Nephron (organoid): ENCODE results near the gene PKP4.

ENCODE experiments used
- H3K27ac Mint-ChIP-seq, 3 experiments: 2 replicates each; pipeline ENCODE4 v1.8.0; 2020; ENCODE audit warnings: mixed read lengths in 3 of 3, mild to moderate bottlenecking in 2 of 3, moderate library complexity in 1 of 3
- H3K27me3 Mint-ChIP-seq: 2 replicates; pipeline ENCODE4 v1.8.0; 2021; ENCODE audit warnings: low read depth, mild to moderate bottlenecking, moderate library complexity, mixed read lengths
- H3K36me3 Mint-ChIP-seq: 2 replicates; pipeline ENCODE4 v1.8.0; 2020; ENCODE audit warnings: low read depth, mixed read lengths
- H3K4me1 Mint-ChIP-seq: 2 replicates; pipeline ENCODE4 v1.8.0; 2020; ENCODE audit warnings: mixed read lengths
- H3K4me3 Mint-ChIP-seq, 3 experiments: 2 replicates each; pipeline ENCODE4 v1.8.0; 2020; ENCODE audit warnings: mild to moderate bottlenecking in 3 of 3, mixed read lengths in 3 of 3, moderate library complexity in 2 of 3
- H3K9me3 Mint-ChIP-seq: 2 replicates; pipeline ENCODE4 v1.8.0; 2020; ENCODE audit warnings: mixed read lengths
- CTCF ChIP-seq, 3 experiments: fragments of 200-600 bp; sonication (generic); IDR thresholded peaks; one replicate each; pipeline ENCODE4 v1.5.0; 2021; ENCODE audit warnings: antibody characterized with exemption in 3 of 3; ENCODE audit not compliant: unreplicated experiment in 3 of 3

Gene PKP4

GRCh38 chr2:158477202-158477601, 20.4 kb downstream of the PKP4 start:
- Mint-ChIP-seq H3K36me3 (peaks cover 18% of the 10 kb centered on the region), H3K9me3 (no peaks in the 10 kb centered on the region), H3K27me3 (no peaks in the 10 kb centered on the region), H3K4me3 (no peak overlapping the region), H3K4me1 (peaks cover 26% of the 10 kb centered on the region), H3K27ac (no peak overlapping the region)
- no peak for TF ChIP-seq CTCF (IDR thresholded peaks at IDR 0.05; ENCODE audit: unreplicated experiment in 3 of 3)

- H3K27ac Mint-ChIP-seq, result peak overlapping the region in 1 of 3 experiments; percentile 11
- H3K4me3 Mint-ChIP-seq, result no peak overlapping the region
- no peak for TF ChIP-seq CTCF (IDR thresholded peaks at IDR 0.05; ENCODE audit: unreplicated experiment in 3 of 3)
- H3K27me3 Mint-ChIP-seq, result no peaks in the 10 kb centered on the region
- H3K4me1 Mint-ChIP-seq, result peaks cover 28% of the 10 kb centered on the region
- H3K36me3 Mint-ChIP-seq, result peaks cover 13% of the 10 kb centered on the region
- H3K9me3 Mint-ChIP-seq, result no peaks in the 10 kb centered on the region
Observed at GRCh38 chr2:158478237-158478636, 21.5 kb downstream of the PKP4 start.

GRCh38 chr2:158478816-158479215, 22.1 kb downstream of the PKP4 start:
- Mint-ChIP-seq H3K27ac (peak overlapping the region in 1 of 3 experiments; percentile 11), H3K9me3 (no peaks in the 10 kb centered on the region), H3K36me3 (peaks cover 12% of the 10 kb centered on the region), H3K4me3 (no peak overlapping the region), H3K4me1 (peaks cover 28% of the 10 kb centered on the region), H3K27me3 (no peaks in the 10 kb centered on the region)
- no peak for TF ChIP-seq CTCF (IDR thresholded peaks at IDR 0.05; ENCODE audit: unreplicated experiment in 3 of 3)

GRCh38 chr2:158481116-158481515, 24.4 kb downstream of the PKP4 start:
- no peaks in the 10 kb centered on the region for H3K27me3 Mint-ChIP-seq
- no peaks in the 10 kb centered on the region for H3K9me3 Mint-ChIP-seq
- peaks cover 11% of the 10 kb centered on the region for H3K36me3 Mint-ChIP-seq
- H3K27ac Mint-ChIP-seq, result no peak overlapping the region
- peaks cover 34% of the 10 kb centered on the region for H3K4me1 Mint-ChIP-seq
- TF ChIP-seq CTCF (IDR thresholded peaks at IDR 0.05; ENCODE audit: unreplicated experiment in 3 of 3), result no peak
- H3K4me3 Mint-ChIP-seq, result no peak overlapping the region

DNA sequence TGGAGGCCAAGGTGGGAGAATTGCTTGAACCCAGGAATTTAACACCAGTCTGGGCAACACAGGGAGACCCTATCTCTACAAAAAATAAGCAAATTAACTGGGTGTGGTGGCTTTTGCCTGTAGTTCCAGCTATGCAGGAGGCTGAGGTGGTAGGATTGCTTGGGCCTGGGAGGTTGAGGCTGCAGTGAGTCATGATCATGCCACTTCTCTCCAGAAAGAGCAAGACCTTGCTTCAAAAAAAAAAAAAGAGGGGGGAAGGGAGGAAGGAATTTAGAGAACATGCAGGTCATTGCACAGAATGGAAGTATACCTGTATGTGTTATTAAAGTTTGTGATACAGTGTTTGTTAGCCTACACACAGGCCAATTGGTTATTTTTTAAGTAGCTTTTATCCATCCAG, 25.8 kb downstream of the PKP4 start:
- TF ChIP-seq CTCF (IDR thresholded peaks at IDR 0.05; ENCODE audit: unreplicated experiment in 3 of 3), result no peak
- H3K4me1 Mint-ChIP-seq, result peaks cover 41% of the 10 kb centered on the region

GRCh38 chr2:158484892-158485556, 28.3 kb downstream of the PKP4 start:
- no peak overlapping the region for H3K27ac Mint-ChIP-seq
- no peak overlapping the region for H3K4me3 Mint-ChIP-seq
- H3K27me3 Mint-ChIP-seq, result no peaks in the 10 kb centered on the region
- H3K36me3 Mint-ChIP-seq, result peaks cover 11% of the 10 kb centered on the region
- H3K4me1 Mint-ChIP-seq, result peaks cover 52% of the 10 kb centered on the region
- no peaks in the 10 kb centered on the region for H3K9me3 Mint-ChIP-seq
- no peak for TF ChIP-seq CTCF (IDR thresholded peaks at IDR 0.05; ENCODE audit: unreplicated experiment in 3 of 3)

More for the DNA sequence above, 25.8 kb downstream of the PKP4 start:
- Mint-ChIP-seq H3K27me3 (no peaks in the 10 kb centered on the region), H3K36me3 (peaks cover 11% of the 10 kb centered on the region), H3K27ac (no peak overlapping the region), H3K9me3 (no peaks in the 10 kb centered on the region), H3K4me3 (no peak overlapping the region)
